Measurements from ENCODE around the gene GAR1.

GAR1 gene

GRCh38 chr4:109861916-109862511 lies 46.5 kb downstream of the GAR1 start:
- TF ChIP-seq CTCF (conservative IDR thresholded peaks at IDR 0.05; ENCODE audit: low read length): no peak
- DNase-seq (ENCODE audit: low read depth): no peak
- H3K4me3 ChIP-seq (ENCODE audit: low read length): no peak overlapping the region

GRCh38 chr4:109864134-109864533 lies 48.6 kb downstream of the GAR1 start:
- no peak for DNase-seq (ENCODE audit: low read depth)
- no peak for TF ChIP-seq CTCF (conservative IDR thresholded peaks at IDR 0.05; ENCODE audit: low read length)
- no peak overlapping the region for H3K4me3 ChIP-seq (ENCODE audit: low read length)

- no peak for DNase-seq (ENCODE audit: low read depth)
- no peak overlapping the region for H3K4me3 ChIP-seq (ENCODE audit: low read length)
- TF ChIP-seq CTCF (conservative IDR thresholded peaks at IDR 0.05; ENCODE audit: low read length): no peak
Measured at GRCh38 chr4:109870061-109870460, 54.5 kb downstream of the GAR1 start.

- DNase-seq (ENCODE audit: low read depth): no peak
- H3K4me3 ChIP-seq (ENCODE audit: low read length): no peak overlapping the region
Measured at GRCh38 chr4:109872065-109872464, 56.5 kb downstream of the GAR1 start.

GRCh38 chr4:109872950-109873656 lies 57.5 kb downstream of the GAR1 start:
- TF ChIP-seq CTCF (conservative IDR thresholded peaks at IDR 0.05; ENCODE audit: low read length): no peak
- no peak for DNase-seq (ENCODE audit: low read depth)
- no peak overlapping the region for H3K4me3 ChIP-seq (ENCODE audit: low read length)

More at GRCh38 chr4:109872065-109872464, 56.5 kb downstream of the GAR1 start:
- TF ChIP-seq CTCF (conservative IDR thresholded peaks at IDR 0.05; ENCODE audit: low read length): no peak

- peak; percentile 51 for DNase-seq (ENCODE audit: low read depth)
- no peak overlapping the region for H3K4me3 ChIP-seq (ENCODE audit: low read length)
- TF ChIP-seq CTCF (conservative IDR thresholded peaks at IDR 0.05; ENCODE audit: low read length): no peak
Measured at GRCh38 chr4:109873791-109874514, 58.4 kb downstream of the GAR1 start.

Data from AG10803 (cell line).